IMR-90 (cell line): ENCODE data around the gene ATP1A2. TPM values are rescaled to one million over a fixed set of nuclear protein-coding genes. Genes with fewer than 3 reads are reported as not detected.

Experiments
- ATAC-seq: fragments of 200-7000 bp; cut with Tn5 transposase; 2 replicates; pipeline ENCODE4 v1.9.1; 2020; ENCODE audit warnings: low read depth, mild to moderate bottlenecking, moderate library complexity
- BruUV-seq: library from RNA; stranded (reverse); fragments of 400-500 nt; replicated peaks from 2 replicates; lab custom pipeline; 2021; lab: Mats Ljungman, UMichigan
- CTCF ChIA-PET: fragments of 300-600 bp; formaldehyde crosslinking; extraction: SDS; loops from one replicate; lab custom pipeline; 2021; ENCODE audit warnings: antibody characterized with exemption; lab: Yijun Ruan, JAX
- POLR2A ChIA-PET: fragments of 300-600 bp; sonication (Branson Sonifier 250); formaldehyde crosslinking; loops from one replicate; lab custom pipeline; 2022; ENCODE audit warnings: antibody characterized with exemption; ENCODE audit not compliant: unreplicated experiment; lab: Charles Lee
- DNase-seq: peaks from one replicate; pipeline ENCODE4 v3.0.0; 2013
- H2AFZ ChIP-seq: replicated peaks from 2 replicates; pipeline ENCODE3; 2013; ENCODE audit warnings: low read length, mild to moderate bottlenecking; ENCODE audit not compliant: poor library complexity
- H2AK5ac ChIP-seq: 2 replicates; pipeline ENCODE4 v1.6.1; 2013; ENCODE audit warnings: low read depth, low read length, inconsistent platforms
- H2AK9ac ChIP-seq: replicated peaks from 2 replicates; pipeline ENCODE3; 2013; ENCODE audit warnings: mild to moderate bottlenecking, low read depth, low read length, moderate library complexity; ENCODE audit not compliant: poor library complexity
- H2BK120ac ChIP-seq: 2 replicates; pipeline ENCODE4 v1.6.1; 2013; ENCODE audit warnings: low read depth, low read length, inconsistent platforms
- H2BK15ac ChIP-seq: 3 replicates; pipeline ENCODE4 v1.6.1; 2013; ENCODE audit warnings: low read depth, low read length, inconsistent platforms
- H2BK20ac ChIP-seq: 2 replicates; pipeline ENCODE4 v1.6.1; 2013; ENCODE audit warnings: low read depth, mild to moderate bottlenecking, inconsistent platforms, low read length, moderate library complexity
- H2BK5ac ChIP-seq: 2 replicates; pipeline ENCODE4 v1.6.1; 2013; ENCODE audit warnings: mild to moderate bottlenecking, low read depth, low read length, inconsistent platforms; ENCODE audit not compliant: poor library complexity, severe bottlenecking
- H3K14ac ChIP-seq: replicated peaks from 2 replicates; pipeline ENCODE4 v1.6.1; 2013; ENCODE audit warnings: low read depth, low read length, inconsistent platforms
- H3K18ac ChIP-seq: 2 replicates; pipeline ENCODE4 v1.6.1; 2013; ENCODE audit warnings: low read depth, low read length, control low read depth
- H3K23ac ChIP-seq: 2 replicates; pipeline ENCODE4 v1.6.1; 2013; ENCODE audit warnings: low read depth, low read length, inconsistent platforms
- H3K27ac ChIP-seq: 2 replicates; pipeline ENCODE4 v1.5.1; 2013; ENCODE audit warnings: mild to moderate bottlenecking, control low read depth, low read length; ENCODE audit not compliant: insufficient read depth
- H3K27me3 ChIP-seq: 2 replicates; pipeline ENCODE4 v1.6.1; 2013; ENCODE audit warnings: low read length; ENCODE audit not compliant: control insufficient read depth, insufficient read depth
- H3K36me3 ChIP-seq: 2 replicates; pipeline ENCODE4 v1.6.1; 2013; ENCODE audit warnings: low read length, mixed read lengths; ENCODE audit not compliant: control insufficient read depth, insufficient read depth
- H3K4ac ChIP-seq: 2 replicates; pipeline ENCODE4 v1.6.1; 2013; ENCODE audit warnings: low read depth, low read length, inconsistent platforms
- H3K4me1 ChIP-seq: 2 replicates; pipeline ENCODE4 v1.6.1; 2013; ENCODE audit warnings: low read length, mixed read lengths; ENCODE audit not compliant: control insufficient read depth, insufficient read depth
- H3K4me2 ChIP-seq: 2 replicates; pipeline ENCODE4 v1.6.1; 2013; ENCODE audit warnings: low read depth, mild to moderate bottlenecking, control low read depth, low read length, moderate library complexity
- H3K4me3 ChIP-seq: 2 replicates; pipeline ENCODE4 v1.5.1; 2013; ENCODE audit warnings: low read depth, mild to moderate bottlenecking, control low read depth, low read length, moderate library complexity; ENCODE audit not compliant: insufficient read depth
- H3K56ac ChIP-seq: 2 replicates; pipeline ENCODE4 v1.6.1; 2013; ENCODE audit warnings: low read length, inconsistent platforms; ENCODE audit not compliant: insufficient read depth; ENCODE audit errors: extremely low read depth
- H3K79me1 ChIP-seq, 2 experiments: 2 replicates each; pipeline ENCODE4 v1.6.1; 2013; ENCODE audit warnings: low read length in 2 of 2, inconsistent platforms in 1 of 2, low read depth in 1 of 2
- H3K9ac ChIP-seq: 2 replicates; pipeline ENCODE4 v1.6.1; 2013; ENCODE audit warnings: low read depth, low read length, control low read depth
- H3K9me1 ChIP-seq: 2 replicates; pipeline ENCODE4 v1.6.1; 2013; ENCODE audit warnings: low read length, inconsistent platforms; ENCODE audit not compliant: insufficient read depth
- H3K9me3 ChIP-seq: 2 replicates; pipeline ENCODE4 v1.6.1; 2013; ENCODE audit warnings: low read length; ENCODE audit not compliant: control insufficient read depth, insufficient read depth
- H4K20me1 ChIP-seq: 2 replicates; pipeline ENCODE4 v1.6.1; 2013; ENCODE audit warnings: low read length, inconsistent platforms; ENCODE audit not compliant: insufficient read depth
- H4K5ac ChIP-seq: 2 replicates; pipeline ENCODE4 v1.6.1; 2013; ENCODE audit warnings: mild to moderate bottlenecking, low read depth, low read length, control low read depth
- H4K8ac ChIP-seq, 2 experiments: 2 replicates each; pipeline ENCODE4 v1.6.1; 2013; ENCODE audit warnings: low read depth in 2 of 2, low read length in 2 of 2, control low read depth in 1 of 2, inconsistent platforms in 1 of 2
- H4K91ac ChIP-seq: 2 replicates; pipeline ENCODE4 v1.6.1; 2013; ENCODE audit warnings: low read depth, low read length, inconsistent platforms; ENCODE audit not compliant: insufficient read depth
- BHLHE40 ChIP-seq: fragments of 150-350 bp; IDR thresholded peaks from 2 replicates; pipeline ENCODE4 v1.6.1; 2016; ENCODE audit warnings: mild to moderate bottlenecking, low read depth, low read length
- CEBPB ChIP-seq: IDR thresholded peaks from 2 replicates; pipeline ENCODE4 v1.6.1; 2012; ENCODE audit warnings: low read depth, low read length, improper control_type of control experiment
- CHD1 ChIP-seq: IDR thresholded peaks from 2 replicates; pipeline ENCODE4 v1.6.1; 2012; ENCODE audit warnings: low read depth, low read length, improper control_type of control experiment
- FOS ChIP-seq: fragments of 150-350 bp; IDR thresholded peaks from 2 replicates; pipeline ENCODE4 v1.6.1; 2016; ENCODE audit warnings: low read depth, low read length
- MAFK ChIP-seq: IDR thresholded peaks from 2 replicates; pipeline ENCODE4 v1.6.1; 2012; ENCODE audit warnings: low read depth, low read length, improper control_type of control experiment
- MAZ ChIP-seq: IDR thresholded peaks from 2 replicates; pipeline ENCODE4 v1.6.1; 2012; ENCODE audit warnings: low read depth, mild to moderate bottlenecking, low read length, improper control_type of control experiment, moderate library complexity, borderline replicate concordance
- MXI1 ChIP-seq: IDR thresholded peaks from 2 replicates; pipeline ENCODE4 v1.6.1; 2012; ENCODE audit warnings: low read depth, mild to moderate bottlenecking, low read length, moderate library complexity, borderline replicate concordance
- NFE2L2 ChIP-seq: fragments of 150-350 bp; IDR thresholded peaks from 2 replicates; pipeline ENCODE4 v1.6.1; 2016; ENCODE audit warnings: low read depth, mild to moderate bottlenecking, low read length
- POLR2A ChIP-seq: IDR thresholded peaks from 2 replicates; pipeline ENCODE4 v1.6.1; 2012; ENCODE audit warnings: mild to moderate bottlenecking, low read depth, low read length
- RAD21 ChIP-seq: IDR thresholded peaks from 2 replicates; pipeline ENCODE4 v1.6.1; 2012; ENCODE audit warnings: low read length, improper control_type of control experiment
- RCOR1 ChIP-seq: IDR thresholded peaks from 2 replicates; pipeline ENCODE4 v1.6.1; 2012; ENCODE audit warnings: mild to moderate bottlenecking, low read length, improper control_type of control experiment; ENCODE audit not compliant: insufficient replicate concordance
- RFX5 ChIP-seq: IDR thresholded peaks from 2 replicates; pipeline ENCODE4 v1.8.0; 2012; ENCODE audit warnings: low read depth, mild to moderate bottlenecking, low read length, moderate library complexity
- SMC3 ChIP-seq: fragments of 150-350 bp; IDR thresholded peaks from 2 replicates; pipeline ENCODE4 v1.6.1; 2016; ENCODE audit warnings: low read depth, mild to moderate bottlenecking, antibody characterized with exemption, low read length, moderate library complexity
- USF2 ChIP-seq: fragments of 150-350 bp; IDR thresholded peaks from 2 replicates; pipeline ENCODE4 v1.6.1; 2017; ENCODE audit warnings: mild to moderate bottlenecking, antibody characterized with exemption, low read length, low read depth
- WGBS, 2 experiments: methylation state at CpG; one replicate each; pipeline versions ENCODE4 v1.1.5 to v1.1.7; 2013; ENCODE audit warnings: missing lambda C conversion rate in 2 of 2; ENCODE audit not compliant: insufficient read length in 1 of 2; ENCODE audit errors: extremely low coverage in 2 of 2; 5-methylcytosine and 5-hydroxymethylcytosine counted together
- dilution Hi-C: fragments of 300-500 bp; cut with HindIII; formaldehyde crosslinking; loops from one replicate; pipeline ENCODE4 v1.14.3; 2018; ENCODE audit warnings: low sequenced_read_pairs; ENCODE audit not compliant: unreplicated experiment
- in situ Hi-C: fragments of 300-500 bp; cut with MboI; formaldehyde crosslinking; loops from 3 replicates; pipeline ENCODE4 v1.14.3; 2019; ENCODE audit warnings: low sequenced_read_pairs, inconsistent platforms, mixed read lengths
- intact Hi-C: fragments of 100-400 bp; cut with micrococcal nuclease; formaldehyde crosslinking; loops from 2 replicates; pipeline ENCODE4 v1.10.0; 2022
- polyA plus RNA-seq, 3 experiments: library from polyadenylated mRNA; depleted of rRNA; stranded (reverse); fragments of >200 nt; gene quantifications; 2 replicates each; pipeline ENCODE4 v1.2.3, GENCODE V29; 2012; ENCODE audit warnings: low replicate concordance in 1 of 3
- total RNA-seq: library from RNA; depleted of rRNA; stranded (reverse); fragments of >200 nt; gene quantifications from 2 replicates; pipeline ENCODE4 v1.2.3, GENCODE V29; 2012
- TF ChIP-seq, protein P1 (sequence below): fragments of 150-350 bp; IDR thresholded peaks from 2 replicates; pipeline ENCODE4 v1.6.1; 2016; ENCODE audit warnings: low read depth, mild to moderate bottlenecking, low read length, moderate library complexity, borderline replicate concordance
- TF ChIP-seq, protein P2 (sequence below): conservative IDR thresholded peaks from 2 replicates; pipeline ENCODE4 v1.5.1; 2012; ENCODE audit warnings: mild to moderate bottlenecking, low read depth, low read length, improper control_type of control experiment

Gene ATP1A2
- total and polyA plus RNA-seq, 2 of the 4 experiments (the other 2 are of a cell fraction) = under 0.01 to 0.15 TPM

DNA sequence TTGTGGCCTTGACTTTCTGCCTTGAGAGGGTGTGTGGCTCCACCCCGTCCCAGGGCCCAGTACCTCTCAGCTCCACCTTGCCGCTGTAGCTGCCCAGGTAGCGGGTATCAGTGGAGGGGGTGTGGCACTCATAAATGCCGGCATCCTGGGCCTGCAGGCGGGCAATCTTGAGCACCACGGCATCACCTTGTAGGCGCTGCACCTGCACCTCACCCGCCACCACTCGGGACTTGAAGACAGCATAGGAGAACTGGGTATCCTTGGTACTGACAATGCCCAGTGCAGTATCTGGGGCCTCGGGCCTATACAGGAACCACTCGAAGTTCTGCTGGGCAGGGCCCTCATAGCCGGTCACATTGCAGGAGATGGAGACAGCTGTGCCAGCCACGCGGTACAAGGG, 20.8 kb upstream of the ATP1A2 start:
- dilution Hi-C loops = no loop called here
- CTCF ChIA-PET = no interaction called here
- in situ Hi-C loops = loop anchor here (10.0 kb wide), 1 partner anchor 260 kb away; no protein-coding TSS in a partner anchor
- H3K9me3 ChIP-seq = no peaks in the 10 kb centered on the region
- 95% methylated on average over 10 of the region's 14 CpGs; no CpG with 5 or more reads in 1 of the 2 experiments for WGBS, 2 experiments
- no peak overlapping the region for H3K56ac ChIP-seq
- no peak overlapping the region for H2BK120ac ChIP-seq
- H2BK5ac ChIP-seq = no peak overlapping the region
- H3K4me1 ChIP-seq = peaks cover 6% of the 10 kb centered on the region
- no peak overlapping the region for H3K4ac ChIP-seq
- peaks cover 0 to 20% of the 10 kb centered on the region in 2 experiments; a peak in 3 of 4 replicates for H3K79me1 ChIP-seq
- H2AK5ac ChIP-seq = no peak overlapping the region
- H4K20me1 ChIP-seq = 0 out of 2 replicates have a peak, but pooled peaks cover 5% of the 10 kb centered on the region
- no peaks in the 10 kb centered on the region for H3K9me1 ChIP-seq
- no peak for ATAC-seq
- no peak overlapping the region for H3K4me3 ChIP-seq
- H3K36me3 ChIP-seq = peaks cover 6% of the 10 kb centered on the region; the same call in 1 of the 2 replicates
- H2BK15ac ChIP-seq = no peak overlapping the region
- no peak overlapping the region for H3K14ac ChIP-seq
- intact Hi-C loops = no loop called here
- no peak overlapping the region for H3K18ac ChIP-seq
- H2AK9ac ChIP-seq = no peak overlapping the region
- H4K91ac ChIP-seq = no peak overlapping the region
- H3K4me2 ChIP-seq = no peak overlapping the region
- no peak overlapping the region for H4K5ac ChIP-seq
- no peaks in the 10 kb centered on the region for H3K27me3 ChIP-seq
- no peak overlapping the region for H3K9ac ChIP-seq
- H4K8ac ChIP-seq = no peak overlapping the region
- DNase-seq = no peak
- POLR2A ChIA-PET = no interaction called here
- BruUV-seq = no TSS peak
- no peak overlapping the region for H2BK20ac ChIP-seq
- TF ChIP-seq USF2 = no peak
- TF ChIP-seq, protein P1, sequence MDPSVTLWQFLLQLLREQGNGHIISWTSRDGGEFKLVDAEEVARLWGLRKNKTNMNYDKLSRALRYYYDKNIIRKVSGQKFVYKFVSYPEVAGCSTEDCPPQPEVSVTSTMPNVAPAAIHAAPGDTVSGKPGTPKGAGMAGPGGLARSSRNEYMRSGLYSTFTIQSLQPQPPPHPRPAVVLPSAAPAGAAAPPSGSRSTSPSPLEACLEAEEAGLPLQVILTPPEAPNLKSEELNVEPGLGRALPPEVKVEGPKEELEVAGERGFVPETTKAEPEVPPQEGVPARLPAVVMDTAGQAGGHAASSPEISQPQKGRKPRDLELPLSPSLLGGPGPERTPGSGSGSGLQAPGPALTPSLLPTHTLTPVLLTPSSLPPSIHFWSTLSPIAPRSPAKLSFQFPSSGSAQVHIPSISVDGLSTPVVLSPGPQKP = no peak
- no peak for TF ChIP-seq BHLHE40
- TF ChIP-seq MXI1 = no peak
- TF ChIP-seq RCOR1 = no peak
- no peak for TF ChIP-seq MAFK
- TF ChIP-seq RAD21 = no peak
- TF ChIP-seq NFE2L2 = no peak
- TF ChIP-seq POLR2A = no peak
- no peak for TF ChIP-seq RFX5
- no peak for TF ChIP-seq CHD1
- no peak for TF ChIP-seq FOS
- no peak for TF ChIP-seq MAZ
- TF ChIP-seq SMC3 = no peak
- no peak for TF ChIP-seq CEBPB
- TF ChIP-seq, protein P2, sequence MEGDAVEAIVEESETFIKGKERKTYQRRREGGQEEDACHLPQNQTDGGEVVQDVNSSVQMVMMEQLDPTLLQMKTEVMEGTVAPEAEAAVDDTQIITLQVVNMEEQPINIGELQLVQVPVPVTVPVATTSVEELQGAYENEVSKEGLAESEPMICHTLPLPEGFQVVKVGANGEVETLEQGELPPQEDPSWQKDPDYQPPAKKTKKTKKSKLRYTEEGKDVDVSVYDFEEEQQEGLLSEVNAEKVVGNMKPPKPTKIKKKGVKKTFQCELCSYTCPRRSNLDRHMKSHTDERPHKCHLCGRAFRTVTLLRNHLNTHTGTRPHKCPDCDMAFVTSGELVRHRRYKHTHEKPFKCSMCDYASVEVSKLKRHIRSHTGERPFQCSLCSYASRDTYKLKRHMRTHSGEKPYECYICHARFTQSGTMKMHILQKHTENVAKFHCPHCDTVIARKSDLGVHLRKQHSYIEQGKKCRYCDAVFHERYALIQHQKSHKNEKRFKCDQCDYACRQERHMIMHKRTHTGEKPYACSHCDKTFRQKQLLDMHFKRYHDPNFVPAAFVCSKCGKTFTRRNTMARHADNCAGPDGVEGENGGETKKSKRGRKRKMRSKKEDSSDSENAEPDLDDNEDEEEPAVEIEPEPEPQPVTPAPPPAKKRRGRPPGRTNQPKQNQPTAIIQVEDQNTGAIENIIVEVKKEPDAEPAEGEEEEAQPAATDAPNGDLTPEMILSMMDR = no peak
- H3K23ac ChIP-seq = no peak overlapping the region
- H3K27ac ChIP-seq = no peak overlapping the region
- no peak overlapping the region for H2AFZ ChIP-seq
